ENCODE data around the gene PNLIPRP2.

Gene PNLIPRP2

GRCh38 chr10:116657863-116658551 is 37.3 kb downstream of the PNLIPRP2 start:
- no peak for DNase-seq

GRCh38 chr10:116659049-116659670 is 38.4 kb downstream of the PNLIPRP2 start:
- no peak for DNase-seq

GRCh38 chr10:116660860-116661259 is 40.1 kb downstream of the PNLIPRP2 start:
- DNase-seq, result no peak

- no peak for DNase-seq
Measured at GRCh38 chr10:116663342-116663741, 42.6 kb downstream of the PNLIPRP2 start.

GRCh38 chr10:116664631-116665030 is 43.9 kb downstream of the PNLIPRP2 start:
- no peak for DNase-seq

- DNase-seq, result no peak
Measured at GRCh38 chr10:116665541-116666125, 44.9 kb downstream of the PNLIPRP2 start.

- no peak for DNase-seq
Measured at GRCh38 chr10:116667484-116667883, 46.7 kb downstream of the PNLIPRP2 start.

GRCh38 chr10:116668018-116668417 is 47.3 kb downstream of the PNLIPRP2 start:
- DNase-seq, result no peak

GRCh38 chr10:116668446-116668845 is 47.7 kb downstream of the PNLIPRP2 start:
- no peak for DNase-seq

- DNase-seq, result no peak
Measured at GRCh38 chr10:116669080-116669479, 48.3 kb downstream of the PNLIPRP2 start.

GRCh38 chr10:116669832-116670644 is 49.3 kb downstream of the PNLIPRP2 start:
- DNase-seq, result no peak

GRCh38 chr10:116670706-116671105 is 50.0 kb downstream of the PNLIPRP2 start:
- no peak for DNase-seq

- no peak for DNase-seq
Measured at GRCh38 chr10:116671274-116671926, 50.6 kb downstream of the PNLIPRP2 start.

GRCh38 chr10:116672891-116673290 is 52.1 kb downstream of the PNLIPRP2 start:
- DNase-seq, result no peak

GRCh38 chr10:116673866-116674265 is 53.1 kb downstream of the PNLIPRP2 start:
- DNase-seq, result no peak

- no peak for DNase-seq
Measured at GRCh38 chr10:116674901-116675423, 54.2 kb downstream of the PNLIPRP2 start.

- DNase-seq, result no peak
Measured at GRCh38 chr10:116676118-116676517, 55.4 kb downstream of the PNLIPRP2 start.

- no peak for DNase-seq
Measured at GRCh38 chr10:116676633-116677032, 55.9 kb downstream of the PNLIPRP2 start.

- no peak for DNase-seq
Measured at GRCh38 chr10:116679351-116679750, 58.6 kb downstream of the PNLIPRP2 start.

- DNase-seq, result no peak
Measured at GRCh38 chr10:116683166-116683565, 62.4 kb downstream of the PNLIPRP2 start.

- no peak for DNase-seq
Measured at GRCh38 chr10:116683821-116684220, 63.1 kb downstream of the PNLIPRP2 start.

GRCh38 chr10:116684781-116685180 is 64.0 kb downstream of the PNLIPRP2 start:
- DNase-seq, result no peak

- no peak for DNase-seq
Measured at GRCh38 chr10:116685807-116686206, 65.1 kb downstream of the PNLIPRP2 start.

Data from stimulated activated CD4-positive, alpha-beta T cell treated with anti-CD3 and anti-CD28 coated beads, Interleukin-12 subunit alpha, Interleukin-12 subunit beta, amount 100 ng/mL, for 4 hours (primary cell).